Glomerular visceral epithelial cell (primary cell): ENCODE results near the gene HOXA10.

ENCODE experiments used
- DNase-seq: peaks from one replicate; pipeline ENCODE4 v3.0.0-alpha.2; 2016; ENCODE audit errors: extremely low spot score

HOXA10 gene

DNA sequence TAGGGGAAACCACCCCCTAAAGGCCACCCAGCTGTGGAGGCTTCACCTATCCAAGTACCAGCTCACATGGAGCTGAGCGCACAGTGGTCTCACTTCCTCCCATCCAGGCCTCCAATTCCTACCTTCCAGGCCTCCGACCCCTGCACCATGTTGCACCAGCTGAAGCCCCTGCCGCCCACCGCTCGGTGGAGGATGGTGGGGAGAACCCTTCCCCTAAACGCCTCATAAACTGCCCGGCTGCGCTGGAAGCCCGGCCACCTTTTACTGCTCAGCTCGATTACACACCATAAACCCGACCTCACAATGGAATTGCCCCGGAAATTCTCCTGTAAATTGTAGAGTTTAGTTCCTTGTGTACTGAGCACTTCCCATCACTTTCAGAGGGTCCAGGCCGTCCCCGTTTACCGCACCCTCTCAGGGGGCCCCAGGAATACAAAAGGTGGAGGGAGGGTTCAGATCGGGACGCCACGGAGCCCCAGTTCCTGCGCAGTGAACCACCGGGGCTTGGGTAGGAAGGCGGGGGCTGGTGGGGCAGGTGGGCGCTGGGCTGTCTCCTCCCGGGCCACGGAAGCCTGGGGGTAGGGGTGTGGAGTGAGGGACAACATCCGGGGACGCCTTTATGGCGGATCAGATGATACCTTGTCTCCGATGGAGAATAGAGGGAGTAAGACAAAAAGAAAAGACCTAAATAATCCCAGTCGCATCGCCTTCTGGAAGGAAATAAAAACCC lies 16.3 kb downstream of the HOXA10 start:
- no peak for DNase-seq

DNA sequence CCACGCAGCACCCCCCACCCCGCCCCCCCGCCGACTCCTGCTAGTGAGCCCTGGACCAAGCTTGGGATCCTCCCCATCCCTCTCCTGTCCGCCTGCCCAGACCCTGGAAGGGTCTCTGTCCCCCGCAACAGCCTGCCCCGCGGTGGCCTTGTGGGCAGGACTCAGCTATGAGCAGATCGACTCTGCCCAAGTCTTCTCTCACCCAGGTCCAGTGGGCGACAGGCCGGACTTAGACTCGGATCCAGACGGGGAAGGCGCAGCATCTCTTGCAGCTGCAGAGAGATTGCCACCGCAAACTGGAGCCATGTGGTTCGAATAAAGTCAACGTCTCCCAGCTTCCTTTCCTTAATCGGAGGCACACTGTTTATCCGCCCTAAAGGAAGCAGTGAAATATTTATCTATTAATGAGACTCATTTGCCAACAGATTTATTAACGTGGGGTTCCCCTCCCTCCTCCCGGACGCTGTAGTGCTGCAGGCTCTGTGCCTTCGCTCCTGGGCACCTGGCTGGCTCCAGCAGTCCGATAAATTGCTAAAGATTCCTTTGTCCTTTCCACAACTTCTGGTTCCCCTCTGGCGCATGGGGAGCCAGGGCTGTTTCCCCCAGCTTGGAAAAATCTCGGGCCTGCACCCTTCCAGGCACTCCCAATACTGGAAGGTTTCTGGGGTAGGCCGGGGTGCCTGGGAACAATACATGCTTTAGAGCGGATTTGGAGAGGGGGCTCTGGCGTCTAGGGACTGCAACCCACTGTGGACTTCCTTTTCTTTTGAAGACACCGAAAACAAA lies 17.0 kb downstream of the HOXA10 start:
- DNase-seq: no peak

DNA sequence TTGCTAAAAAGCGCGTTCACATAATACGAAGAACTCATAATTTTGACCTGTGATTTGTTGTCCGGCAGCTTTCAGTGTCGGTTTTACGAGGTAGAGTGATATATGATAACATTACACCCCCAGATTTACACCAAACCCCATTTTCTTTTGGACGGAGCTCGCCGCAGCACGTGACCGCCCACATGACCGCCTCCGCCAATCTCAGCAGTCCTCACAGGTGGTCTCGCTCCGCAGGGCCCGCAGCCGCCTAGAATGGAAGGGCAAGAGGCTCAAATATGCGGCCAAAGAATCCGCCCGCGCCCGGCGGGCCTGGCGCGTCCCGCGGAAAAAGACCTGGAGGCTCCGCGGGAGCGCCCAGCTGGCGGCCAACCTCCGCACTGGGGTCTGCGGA lies 17.6 kb downstream of the HOXA10 start, which contains the start of gene HOXA7:
Gene HOXA7 (minus strand): TSS at position 168 of the 391 bp plus-strand sequence. CDS start 130 bp downstream, at position 38.
- DNase-seq: peak; percentile 62

DNA sequence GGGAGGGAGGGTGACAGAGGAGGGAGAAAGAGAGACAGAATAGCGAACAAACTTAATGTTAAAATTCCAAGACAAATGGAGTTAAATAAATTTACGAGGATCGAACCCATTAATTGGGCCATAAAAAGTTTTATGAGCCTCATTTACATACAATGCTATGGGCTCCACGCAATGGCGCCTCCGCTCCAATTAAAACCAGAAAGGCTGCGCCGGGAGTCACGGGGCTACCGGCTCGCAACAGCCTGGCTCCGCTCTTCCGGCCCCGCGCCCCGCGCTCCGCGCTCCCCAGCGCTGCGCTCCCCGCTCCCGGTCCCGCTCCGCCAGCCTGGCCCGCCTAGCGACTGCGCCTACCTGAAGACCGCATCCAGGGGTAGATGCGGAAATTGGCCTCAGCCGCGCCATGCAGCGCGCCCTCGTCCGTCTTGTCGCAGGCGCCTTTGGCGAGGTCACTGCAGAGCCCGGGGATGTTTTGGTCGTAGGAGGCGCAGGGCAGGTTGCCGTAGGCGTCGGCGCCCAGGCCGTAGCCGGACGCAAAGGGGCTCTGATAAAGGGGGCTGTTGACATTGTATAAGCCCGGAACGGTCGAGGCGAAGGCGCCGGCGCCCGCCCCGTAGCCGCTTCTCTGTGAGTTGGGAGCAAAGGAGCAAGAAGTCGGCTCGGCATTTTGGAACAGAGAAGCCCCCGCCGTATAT lies 18.2 kb downstream of the HOXA10 start:
- peak; percentile 36 for DNase-seq

DNA sequence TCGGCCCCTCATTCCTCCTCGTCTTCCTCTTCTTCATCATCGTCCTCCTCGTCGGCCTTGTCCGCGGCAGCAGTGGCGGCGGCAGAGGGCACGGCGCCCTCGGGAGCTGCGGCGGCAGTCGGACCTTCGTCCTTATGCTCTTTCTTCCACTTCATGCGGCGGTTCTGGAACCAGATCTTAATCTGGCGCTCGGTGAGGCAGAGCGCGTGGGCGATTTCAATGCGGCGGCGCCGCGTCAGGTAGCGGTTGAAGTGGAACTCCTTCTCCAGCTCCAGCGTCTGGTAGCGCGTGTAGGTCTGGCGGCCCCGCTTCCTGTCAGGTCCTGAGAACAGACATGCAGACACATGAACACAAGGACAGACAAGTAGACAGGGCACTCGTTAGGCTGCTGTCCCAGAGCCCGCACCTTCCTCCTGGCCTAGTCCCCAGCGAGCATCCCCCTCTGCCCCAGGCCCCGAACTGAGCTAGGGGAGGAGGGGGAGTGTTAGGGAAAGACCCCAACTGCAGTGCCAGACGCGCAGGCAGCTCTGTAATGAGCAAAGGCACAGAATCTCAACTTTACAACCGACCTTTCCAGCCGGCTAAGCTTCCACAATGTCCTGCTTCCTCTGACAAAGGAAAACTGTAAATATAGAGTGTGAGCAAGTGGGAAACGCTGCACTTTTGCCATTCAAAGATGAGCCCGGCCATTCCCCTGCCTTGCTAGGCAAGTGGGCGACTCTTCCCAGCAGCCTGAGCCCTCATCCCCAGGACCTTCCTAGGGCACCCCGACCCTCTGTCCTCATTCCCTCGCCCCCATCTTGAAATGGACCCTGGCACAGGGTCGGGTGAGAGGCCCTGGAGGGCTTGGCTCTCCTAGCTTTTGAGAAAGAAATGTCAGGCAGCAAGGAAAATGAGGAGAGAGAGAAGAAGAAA lies 19.0 kb downstream of the HOXA10 start:
- peak; percentile 74 for DNase-seq

DNA sequence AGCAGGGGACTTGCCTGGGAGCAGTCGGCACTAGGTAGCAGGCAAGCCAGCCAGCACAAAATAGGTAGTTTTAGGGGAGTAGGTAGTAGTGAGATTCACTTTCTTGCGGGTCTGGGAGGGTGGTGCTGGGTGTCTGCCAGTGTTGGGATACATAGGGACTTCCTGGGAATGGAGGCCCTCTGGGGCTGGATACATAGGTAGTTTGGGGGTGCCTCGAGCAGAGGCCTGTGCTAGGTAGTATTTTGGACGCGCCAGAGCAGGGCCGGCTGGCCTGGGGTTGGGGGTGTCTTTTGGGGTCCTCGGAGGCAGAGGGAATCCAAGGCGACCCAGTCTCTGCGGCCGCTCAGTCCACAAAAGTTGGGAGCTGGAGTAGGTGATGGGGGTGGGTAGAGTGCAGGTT lies 19.8 kb downstream of the HOXA10 start:
- DNase-seq: no peak

DNA sequence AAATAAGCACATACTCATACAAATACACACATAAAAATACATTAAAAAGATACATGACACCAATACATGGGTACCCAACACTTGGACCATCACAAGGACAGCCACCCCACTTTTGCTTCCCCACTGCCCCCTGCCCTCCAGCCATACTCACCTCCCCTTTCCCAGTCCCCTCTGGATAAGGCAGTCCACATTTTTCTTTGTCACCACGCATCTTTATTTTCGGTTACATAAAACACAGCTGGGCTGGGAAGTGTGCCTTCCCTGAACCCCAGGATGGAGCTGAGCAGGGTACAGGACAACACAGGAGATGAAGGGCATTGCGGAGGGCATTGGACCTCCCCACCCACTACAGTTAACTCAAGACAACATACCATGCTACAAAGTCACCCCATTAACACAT lies 20.6 kb downstream of the HOXA10 start:
- no peak for DNase-seq

DNA sequence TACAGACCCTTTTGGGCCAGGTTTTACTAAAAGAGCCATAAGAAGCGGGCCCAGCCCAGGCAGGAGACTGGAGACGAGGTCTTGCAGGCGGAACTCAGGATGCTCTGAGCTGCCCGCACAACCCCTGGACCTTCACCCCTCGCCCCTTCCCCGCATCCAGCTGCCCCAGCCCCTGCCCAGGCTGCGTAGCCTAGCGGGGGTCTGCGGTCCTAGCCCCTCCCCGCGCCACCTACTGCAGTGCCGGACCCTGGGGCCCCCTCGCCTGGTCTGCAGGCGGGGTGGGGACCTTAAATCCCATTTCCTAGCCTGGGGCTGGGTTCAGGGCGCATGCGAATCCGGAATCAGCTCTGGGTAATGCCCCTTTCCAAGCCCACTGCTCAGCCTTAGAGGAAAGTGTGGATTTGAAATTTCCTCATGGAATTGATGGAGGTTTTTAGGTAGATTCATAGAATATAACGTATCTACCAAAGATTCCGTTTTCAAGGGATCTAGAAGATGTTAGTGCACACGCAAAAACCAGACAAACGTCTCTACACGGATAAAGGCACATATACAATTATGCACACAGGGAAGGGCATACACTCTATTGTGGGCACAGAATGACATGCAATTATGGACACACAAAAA lies 21.2 kb downstream of the HOXA10 start:
- DNase-seq: no peak

DNA sequence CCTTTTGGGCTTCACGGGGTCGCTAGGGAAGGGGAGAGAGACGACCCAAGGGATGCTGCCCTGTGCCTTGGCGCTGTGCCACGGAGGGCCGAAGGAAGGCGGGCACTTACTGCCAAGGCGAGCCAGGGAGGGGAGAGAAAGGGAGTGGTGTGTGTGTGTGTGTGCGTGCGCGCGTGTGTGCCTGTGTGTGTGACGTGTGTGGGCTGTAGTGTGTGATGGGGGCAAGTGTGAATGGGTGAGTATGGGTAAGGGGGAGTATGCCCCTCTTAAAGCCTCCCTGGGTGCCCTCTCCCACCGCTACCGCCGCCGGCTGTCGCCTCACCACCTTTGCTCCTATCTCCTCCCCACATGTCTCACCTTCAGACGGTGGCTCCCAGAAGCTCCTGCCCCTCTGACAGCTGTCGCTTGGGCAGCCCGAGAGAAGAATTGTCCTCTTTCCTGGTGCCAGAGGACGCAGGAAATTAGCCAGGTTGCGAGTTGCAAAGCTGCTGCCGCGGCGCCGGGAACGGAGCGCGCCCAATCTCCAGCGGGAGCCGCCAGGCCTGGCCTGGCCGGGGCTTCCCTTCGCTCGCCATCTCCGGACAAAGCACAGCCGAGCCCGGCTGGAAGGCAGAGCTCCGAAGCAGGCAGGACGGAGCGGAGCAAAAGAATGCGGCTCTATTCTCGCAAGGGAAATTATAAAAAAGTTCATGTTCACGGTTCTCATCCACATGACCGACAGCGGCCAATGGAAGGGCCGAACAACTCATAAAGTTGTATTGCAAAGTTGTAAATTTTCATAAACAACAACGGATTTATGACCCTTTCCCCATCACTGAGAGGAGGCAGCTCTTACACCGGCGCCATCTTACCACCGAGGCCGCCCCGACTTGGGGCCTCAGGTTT lies 21.9 kb downstream of the HOXA10 start, which contains the start of gene HOXA3:
Gene HOXA3 (minus strand): TSS at position 653 of the 885 bp plus-strand sequence. CDS start 41,943 bp downstream, outside the sequence.
- peak; percentile 52 for DNase-seq

DNA sequence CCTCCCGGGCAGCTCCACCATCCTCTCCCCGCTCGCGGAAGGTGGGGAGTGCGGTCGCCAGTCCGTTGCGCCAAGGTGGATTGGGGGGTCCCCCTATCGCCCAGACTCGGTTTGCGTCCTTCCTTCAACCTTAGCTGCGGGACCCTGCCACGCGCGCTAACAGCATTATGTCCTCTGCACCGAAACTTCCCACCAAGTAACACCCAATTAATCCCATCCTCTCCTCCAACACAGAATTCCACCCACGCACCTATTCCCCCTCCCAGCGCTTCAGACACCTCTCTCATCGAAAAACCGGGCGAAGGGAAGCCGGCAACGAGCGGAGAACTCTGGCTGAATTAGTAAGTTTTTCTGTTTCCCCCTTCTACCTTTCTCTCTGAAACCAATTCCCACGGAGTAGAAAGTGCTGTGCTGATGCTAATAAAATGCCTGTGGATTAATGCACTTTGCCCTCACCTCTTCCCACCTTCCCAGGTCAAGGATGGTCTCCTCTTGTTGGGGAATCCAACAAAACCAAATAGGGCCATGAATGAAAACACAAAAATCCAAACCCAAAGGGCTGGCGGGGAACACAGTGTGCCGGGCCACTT lies 22.7 kb downstream of the HOXA10 start:
- DNase-seq: no peak

DNA sequence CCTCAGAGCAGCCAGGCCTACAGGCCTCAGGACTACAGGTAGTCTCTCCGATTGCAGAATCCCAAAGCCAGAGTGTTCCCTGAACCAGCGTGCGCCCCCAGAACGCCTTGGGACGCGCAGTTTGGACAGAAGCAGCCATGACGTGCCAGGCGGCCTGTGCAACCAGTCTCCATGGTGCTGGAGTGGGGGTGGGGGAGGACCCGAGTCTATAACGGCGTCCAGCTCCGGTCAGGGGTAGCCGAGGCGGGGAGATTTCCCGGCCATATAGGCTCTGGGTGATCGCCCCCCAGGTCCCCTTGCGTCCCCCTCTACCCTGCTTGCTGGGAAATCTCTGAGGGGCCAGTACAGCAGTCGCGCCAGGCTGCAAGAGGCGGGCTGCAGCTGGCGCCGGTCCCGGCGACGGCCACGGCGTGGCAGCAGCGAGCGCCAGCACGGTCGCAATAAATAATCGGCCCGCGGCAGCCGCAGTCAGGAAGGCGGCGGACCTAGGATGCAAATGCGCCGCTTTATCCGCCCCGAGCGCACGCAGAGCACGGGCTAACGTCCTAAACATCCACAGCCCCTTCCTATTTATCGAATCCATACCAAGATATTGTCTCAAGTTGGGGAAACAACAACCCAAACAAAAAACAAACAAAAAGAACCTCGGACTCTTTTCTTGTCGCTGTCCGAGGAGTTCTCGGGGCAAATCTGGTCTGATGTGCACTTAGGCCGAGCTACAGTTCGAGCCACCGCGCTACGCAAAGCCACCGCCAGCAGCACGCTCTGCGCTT lies 23.4 kb downstream of the HOXA10 start:
- peak; percentile 84 for DNase-seq

DNA sequence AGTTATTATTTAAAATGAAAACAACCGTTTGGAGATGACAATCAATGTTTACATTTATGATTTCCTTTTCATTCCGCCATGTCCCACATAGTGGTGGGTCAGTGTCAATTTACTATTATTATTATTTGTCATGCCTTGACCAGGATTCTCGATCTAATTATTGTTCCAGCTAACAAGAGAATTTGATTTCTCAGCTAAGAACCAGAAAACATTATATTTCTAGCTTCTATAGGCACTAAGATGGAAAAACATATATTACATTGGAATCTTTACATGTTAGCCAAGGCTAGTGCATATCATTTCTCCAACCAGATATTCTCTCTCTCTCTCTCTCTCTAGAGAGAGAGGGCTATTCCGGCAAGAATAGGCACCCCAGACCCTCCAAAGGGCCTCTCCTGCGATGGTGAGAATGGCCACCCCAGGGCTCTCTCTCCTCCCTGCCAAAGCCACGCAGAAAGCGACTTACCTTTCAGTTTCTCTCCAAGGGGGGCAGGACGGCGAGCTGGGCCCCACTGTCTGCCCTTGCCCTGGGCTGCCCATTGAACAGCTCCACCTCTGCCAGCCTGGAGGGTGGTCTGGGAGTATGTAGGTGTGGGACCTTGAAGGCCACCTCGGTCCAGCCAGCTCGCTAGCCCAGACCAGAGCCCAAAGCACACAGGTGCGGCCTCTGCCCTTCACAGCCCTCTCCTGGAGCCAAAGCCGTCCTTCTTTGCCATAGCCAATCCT lies 24.1 kb downstream of the HOXA10 start:
- no peak for DNase-seq

DNA sequence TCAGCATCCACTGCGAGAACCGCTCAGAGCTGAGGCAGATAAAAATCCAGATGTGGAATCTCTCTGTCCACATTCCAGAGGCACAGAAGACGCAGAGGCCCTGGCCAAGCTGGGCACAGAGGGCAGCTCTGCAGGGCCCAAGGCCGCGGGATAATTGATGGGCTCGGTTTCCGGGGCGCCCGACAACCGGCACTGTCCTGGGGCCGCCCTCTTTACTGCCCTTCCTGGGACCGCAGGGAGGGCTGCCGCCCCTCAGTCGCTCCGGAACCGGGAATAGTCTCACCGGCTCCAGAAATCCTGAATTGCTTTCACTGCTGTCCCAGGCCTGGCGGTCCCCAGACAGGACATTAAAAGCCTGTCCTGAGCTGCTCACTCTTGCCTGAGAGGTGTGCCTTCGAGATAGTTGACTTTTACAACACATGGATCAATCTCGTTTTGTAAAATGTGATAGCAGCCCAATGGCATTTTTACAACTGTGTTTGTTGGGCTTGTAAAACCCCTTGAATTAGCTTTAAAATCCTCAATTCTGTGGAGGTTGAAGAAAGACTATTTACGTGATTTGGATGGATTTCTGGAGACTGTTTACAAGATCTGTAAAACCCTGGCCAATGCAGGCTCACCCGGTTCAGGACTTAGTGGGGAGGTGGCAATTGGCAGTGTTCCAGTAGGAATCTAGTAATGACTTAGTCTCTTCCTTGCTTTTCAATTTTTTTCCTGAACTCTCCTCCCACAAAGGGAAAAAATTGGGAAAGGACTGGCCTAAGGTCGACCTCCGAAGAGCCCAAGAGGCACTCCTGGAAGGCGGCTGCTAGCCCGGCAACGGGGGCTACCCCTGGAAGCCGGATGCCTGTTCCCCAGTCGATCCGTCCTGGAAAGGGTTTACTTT lies 25.1 kb downstream of the HOXA10 start:
- DNase-seq: peak; percentile 45

DNA sequence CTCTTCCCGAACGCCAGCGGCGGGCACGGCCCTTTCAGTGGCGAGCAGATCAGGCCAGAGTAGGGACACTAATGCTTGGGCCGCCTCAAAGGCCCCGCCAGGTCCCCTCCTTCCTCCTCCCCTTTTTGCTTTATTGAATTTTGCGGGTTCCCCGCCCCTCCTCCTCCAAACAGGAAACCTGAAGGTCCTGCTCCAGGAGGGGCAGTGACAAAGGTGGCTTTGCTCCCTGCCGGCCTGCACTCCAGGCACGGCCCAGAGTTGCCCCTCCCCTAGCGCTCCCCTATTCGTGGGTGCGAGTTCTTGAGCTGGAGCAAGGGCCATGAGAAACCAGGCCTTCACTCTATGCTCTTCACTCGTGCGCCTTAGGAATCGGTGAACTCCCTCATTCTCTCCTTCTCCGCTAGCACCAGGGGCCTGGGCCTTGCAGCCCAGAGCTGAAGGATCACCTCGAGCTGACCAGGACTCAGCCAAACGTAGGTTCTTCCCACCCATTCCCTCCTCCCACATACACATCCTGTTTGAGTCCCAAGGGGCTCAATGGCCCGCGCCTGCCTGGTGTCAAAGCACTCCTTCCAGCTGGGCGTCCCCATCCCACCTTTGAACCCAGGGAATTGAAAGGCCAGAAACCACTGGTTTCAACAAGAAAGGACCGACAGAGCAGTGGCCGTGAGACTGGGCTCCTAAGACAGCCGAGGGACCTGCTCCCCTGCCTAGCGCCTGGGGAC lies 25.9 kb downstream of the HOXA10 start:
- peak; percentile 77 for DNase-seq

DNA sequence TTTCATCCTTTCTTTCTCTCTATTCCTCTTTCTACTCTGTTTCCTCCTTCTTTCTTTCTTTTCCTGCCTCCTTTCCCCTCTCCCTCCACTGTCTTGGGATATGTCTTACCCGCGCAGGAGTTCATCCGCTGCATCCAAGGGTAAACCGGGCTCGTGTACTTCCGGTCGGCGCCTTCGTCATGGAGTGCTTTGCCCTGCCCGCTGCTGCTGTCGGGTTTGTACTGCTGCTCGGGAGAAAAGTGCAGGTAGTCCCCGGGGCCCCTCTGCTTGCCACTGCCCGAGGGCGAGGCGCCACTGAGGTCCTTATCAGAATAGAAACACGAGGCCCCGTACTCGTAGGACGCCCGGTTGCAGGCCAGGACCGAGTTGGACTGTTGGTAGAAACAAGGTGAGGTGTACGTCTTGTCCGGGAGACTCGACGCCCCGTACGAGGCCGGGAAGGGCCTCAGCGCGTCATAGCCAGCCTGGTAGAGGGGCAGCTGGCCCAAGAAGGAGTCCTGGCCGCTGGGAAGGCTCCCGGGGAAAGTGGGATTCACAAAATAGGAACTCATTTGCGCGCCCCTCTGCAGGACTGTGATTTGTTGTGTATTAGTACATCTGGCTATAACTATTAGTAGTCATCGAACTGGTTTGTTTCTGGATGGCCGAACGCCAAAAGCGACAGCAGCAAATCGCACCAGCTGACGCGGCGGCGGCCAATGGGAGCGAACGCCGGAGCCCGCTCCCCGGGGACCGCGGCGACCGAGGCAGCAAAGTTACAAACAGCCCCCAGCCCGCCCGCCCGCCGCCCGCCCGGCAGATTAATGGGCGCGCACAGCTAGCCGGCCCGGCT lies 26.7 kb downstream of the HOXA10 start, which contains the start of gene HOXA6:
Gene HOXA6 (minus strand): TSS at position 576 of the 832 bp plus-strand sequence. CDS start 25 bp downstream, at position 551.
- DNase-seq: peak; percentile 50
